ENCODE results near the gene WDR20. TPM values are rescaled to one million over a fixed set of nuclear protein-coding genes. Genes with fewer than 3 reads are reported as not detected.

The WDR20 gene
- total RNA-seq, 1 experiment from 2014 or later: 17.5 TPM

DNA sequence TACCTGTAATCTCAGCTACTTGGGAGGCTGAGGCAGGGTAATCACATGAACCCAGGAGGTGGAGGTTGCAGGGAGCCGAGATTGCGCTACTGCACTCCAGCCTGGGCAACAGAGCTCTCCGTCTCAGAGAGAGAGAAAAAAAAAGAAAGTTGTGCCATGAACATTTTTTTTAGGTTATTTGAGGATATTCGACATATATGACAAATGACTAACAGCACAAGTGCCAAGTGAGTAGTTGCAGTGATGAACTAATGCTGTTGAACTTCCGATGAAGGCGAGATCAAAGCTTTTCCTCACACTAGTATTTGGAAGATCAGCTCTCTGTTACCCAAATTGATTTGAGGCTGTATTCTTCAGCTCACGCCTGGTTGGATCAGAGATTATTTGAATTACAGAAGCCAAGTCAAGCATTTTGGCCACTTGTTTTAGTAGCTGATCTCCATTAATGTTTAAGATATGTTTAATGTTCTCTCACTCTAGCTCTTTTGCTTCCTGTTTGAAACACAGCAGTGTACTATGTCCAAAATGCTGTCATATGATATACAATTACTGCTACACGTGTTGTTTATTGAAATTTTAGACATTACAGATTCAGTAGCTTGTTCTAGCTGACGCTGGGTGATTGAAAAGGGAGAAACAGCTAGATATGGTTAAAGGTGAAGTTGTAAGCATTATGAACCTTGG is 43.4 kb downstream of the WDR20 start:
- in situ Hi-C loops (cut with HindIII; ENCODE audit: low pct_unique_long_range_greater_than_20kb, low sequenced_read_pairs): loop anchor here (5.0 kb wide), 1 partner anchor 86 kb away; no protein-coding TSS in a partner anchor
- DNase-seq (ENCODE audit: low read depth, low spot score): no peak

DNA sequence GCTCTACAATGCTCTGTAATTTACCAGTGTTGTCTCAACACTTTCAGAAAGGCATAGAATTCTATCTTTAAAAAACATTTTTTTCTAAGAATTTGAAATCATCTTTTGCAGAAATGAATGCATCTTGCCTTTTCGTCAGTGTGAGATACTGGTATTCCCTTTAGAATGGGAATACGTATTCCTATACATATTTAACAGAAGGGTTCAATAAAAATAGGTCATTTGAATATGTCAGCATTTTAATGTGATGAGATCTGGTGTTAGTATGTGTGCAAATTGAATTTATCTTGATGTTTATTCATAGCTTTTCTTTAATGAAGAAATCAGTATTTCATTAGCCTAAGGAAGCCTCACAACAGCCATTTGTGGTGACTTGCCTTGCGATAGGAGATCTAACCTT is 44.2 kb downstream of the WDR20 start:
- no peak for DNase-seq (ENCODE audit: low read depth, low spot score)
- in situ Hi-C loops (cut with HindIII; ENCODE audit: low pct_unique_long_range_greater_than_20kb, low sequenced_read_pairs): loop anchor here (5.0 kb wide), 1 partner anchor 87 kb away; no protein-coding TSS in a partner anchor

DNA sequence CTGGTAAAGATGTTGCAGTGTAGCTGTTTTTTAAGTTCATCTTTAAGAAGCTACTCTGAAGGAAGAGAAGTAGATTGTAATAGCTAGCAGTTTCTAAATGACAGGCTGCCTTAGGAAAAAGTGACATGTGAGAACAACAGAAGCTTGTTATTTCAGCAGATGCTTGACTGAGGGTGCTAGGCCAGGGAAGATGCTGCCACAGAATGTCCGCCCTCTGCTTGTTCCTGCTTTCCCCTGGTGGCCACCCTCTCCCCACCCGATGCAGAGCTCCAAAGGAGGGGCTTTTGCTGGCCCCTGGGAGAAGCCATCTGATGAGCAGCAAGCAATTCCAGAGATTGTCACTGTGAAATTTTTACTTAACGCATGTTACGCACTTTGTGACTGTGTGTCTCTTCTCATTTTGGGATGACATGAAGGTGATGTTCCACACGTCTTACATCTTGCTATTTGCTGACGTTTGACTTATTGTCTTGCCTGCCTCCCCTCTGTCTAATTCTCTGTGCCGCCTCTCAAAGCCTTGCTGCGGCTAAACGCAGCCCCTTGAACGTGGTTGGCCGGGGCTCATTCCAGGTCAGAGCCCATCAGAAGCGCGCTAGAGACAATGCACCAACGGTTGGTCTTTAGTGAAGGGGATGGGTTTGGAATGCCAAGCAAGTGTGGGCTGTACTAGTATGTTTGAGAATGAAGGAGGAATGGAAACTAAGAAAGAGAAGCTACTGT is 44.8 kb downstream of the WDR20 start:
- DNase-seq (ENCODE audit: low read depth, low spot score): no peak
- in situ Hi-C loops (cut with HindIII; ENCODE audit: low pct_unique_long_range_greater_than_20kb, low sequenced_read_pairs): loop anchor here (5.0 kb wide), 1 partner anchor 87 kb away; no protein-coding TSS in a partner anchor

DNA sequence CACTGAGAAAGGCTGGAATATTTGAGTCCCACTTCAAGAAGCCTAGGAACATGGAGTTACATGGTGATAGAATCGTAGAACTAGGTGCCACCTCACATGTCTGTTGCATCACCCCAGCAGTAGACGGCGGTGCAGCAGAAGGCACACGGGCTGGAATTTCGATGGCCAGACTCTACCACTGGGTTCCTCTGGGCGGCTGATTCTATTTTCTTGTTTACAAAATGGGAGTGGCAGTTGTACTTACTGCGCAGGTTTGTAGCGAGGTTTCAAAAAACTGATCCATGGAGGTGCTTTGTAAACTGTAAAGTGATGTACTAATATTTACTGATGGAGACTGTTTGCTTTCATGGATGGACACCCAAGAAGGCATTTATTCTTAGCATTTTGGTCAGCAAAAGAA is 45.7 kb downstream of the WDR20 start:
- in situ Hi-C loops (cut with HindIII; ENCODE audit: low pct_unique_long_range_greater_than_20kb, low sequenced_read_pairs): no loop called here
- no peak for DNase-seq (ENCODE audit: low read depth, low spot score)

DNA sequence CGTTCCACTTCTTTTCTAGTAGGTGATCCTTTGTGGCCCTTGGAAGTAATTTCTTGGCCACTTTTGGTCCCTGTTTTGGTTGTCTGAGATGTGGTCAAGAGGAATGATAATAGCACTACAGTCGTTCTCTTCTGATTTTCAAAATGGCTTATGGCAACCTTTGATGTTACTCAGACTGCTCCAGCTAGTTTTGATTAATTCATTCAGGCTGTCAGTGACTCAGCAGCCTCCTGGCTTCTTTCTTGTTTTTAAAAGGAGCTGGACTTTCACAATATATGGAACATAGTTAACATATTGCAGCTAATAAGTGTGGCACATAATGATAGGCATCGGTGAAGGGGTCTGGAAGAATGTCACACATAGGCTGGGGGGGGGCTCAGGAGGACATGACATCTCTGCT is 47.3 kb downstream of the WDR20 start:
- DNase-seq (ENCODE audit: low read depth, low spot score): peak; percentile 26
- in situ Hi-C loops (cut with HindIII; ENCODE audit: low pct_unique_long_range_greater_than_20kb, low sequenced_read_pairs): no loop called here

DNA sequence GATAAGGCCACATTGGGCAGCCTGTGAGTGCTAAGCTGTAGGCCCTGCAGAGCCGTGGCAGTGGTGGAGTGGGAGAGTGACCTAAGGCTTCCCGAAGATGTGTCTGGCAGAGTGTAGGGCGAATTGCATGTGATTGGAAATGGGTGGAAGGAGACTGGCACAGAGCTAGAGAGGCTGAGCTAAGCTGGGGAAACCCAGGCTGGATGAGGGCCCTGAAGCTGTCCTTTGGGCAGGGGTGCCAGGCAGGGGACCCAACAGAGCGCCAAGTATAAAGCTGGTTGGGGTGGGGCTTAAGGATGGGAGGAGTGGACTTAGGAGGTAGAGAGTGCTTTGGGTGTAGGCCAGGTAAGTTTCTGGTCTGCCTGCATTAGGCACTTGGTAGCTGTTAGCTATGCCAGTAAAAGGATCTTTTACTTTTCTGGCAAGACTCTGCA is 47.9 kb downstream of the WDR20 start:
- DNase-seq (ENCODE audit: low read depth, low spot score): no peak
- in situ Hi-C loops (cut with HindIII; ENCODE audit: low pct_unique_long_range_greater_than_20kb, low sequenced_read_pairs): no loop called here

DNA sequence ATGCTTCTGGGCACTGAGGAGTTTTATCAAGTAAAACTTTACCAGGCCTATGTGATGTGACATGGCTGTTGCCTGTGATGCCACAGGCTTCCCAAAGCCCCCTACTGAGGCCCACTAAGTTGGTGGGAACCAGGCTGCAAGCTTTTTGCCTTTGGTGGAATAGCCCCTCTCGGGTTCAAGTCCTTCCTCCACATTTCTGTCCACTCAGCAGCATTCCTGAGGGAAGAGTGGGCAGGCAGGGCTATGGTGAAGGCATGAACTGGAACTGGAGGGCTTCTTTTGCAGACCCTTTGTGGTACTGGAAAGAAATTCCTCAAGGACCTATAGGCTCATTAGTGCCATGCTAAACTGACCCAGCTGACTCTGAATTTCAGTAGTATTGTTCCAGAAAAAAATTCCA is 48.5 kb downstream of the WDR20 start:
- in situ Hi-C loops (cut with HindIII; ENCODE audit: low pct_unique_long_range_greater_than_20kb, low sequenced_read_pairs): no loop called here
- no peak for DNase-seq (ENCODE audit: low read depth, low spot score)

DNA sequence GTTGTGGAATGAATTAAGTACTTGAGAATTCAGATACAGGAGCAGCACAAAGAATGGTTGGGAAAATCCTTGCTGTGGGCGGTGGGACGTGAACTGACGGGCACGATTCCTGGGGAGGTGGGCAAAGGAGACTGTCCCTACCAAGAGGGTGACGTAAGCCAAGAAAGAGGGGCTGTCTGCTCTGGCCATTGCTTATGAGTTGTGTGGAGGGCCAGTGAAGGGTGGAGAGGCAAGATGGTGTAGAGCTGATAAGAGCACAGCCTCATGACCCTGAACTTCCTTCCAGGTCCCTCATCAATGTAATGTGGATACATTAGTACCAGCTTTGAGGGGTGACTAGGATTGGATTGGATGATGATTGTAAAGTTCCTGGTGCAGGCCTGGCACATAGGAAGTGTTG is 50.2 kb downstream of the WDR20 start:
- in situ Hi-C loops (cut with HindIII; ENCODE audit: low pct_unique_long_range_greater_than_20kb, low sequenced_read_pairs): no loop called here
- DNase-seq (ENCODE audit: low read depth, low spot score): no peak

DNA sequence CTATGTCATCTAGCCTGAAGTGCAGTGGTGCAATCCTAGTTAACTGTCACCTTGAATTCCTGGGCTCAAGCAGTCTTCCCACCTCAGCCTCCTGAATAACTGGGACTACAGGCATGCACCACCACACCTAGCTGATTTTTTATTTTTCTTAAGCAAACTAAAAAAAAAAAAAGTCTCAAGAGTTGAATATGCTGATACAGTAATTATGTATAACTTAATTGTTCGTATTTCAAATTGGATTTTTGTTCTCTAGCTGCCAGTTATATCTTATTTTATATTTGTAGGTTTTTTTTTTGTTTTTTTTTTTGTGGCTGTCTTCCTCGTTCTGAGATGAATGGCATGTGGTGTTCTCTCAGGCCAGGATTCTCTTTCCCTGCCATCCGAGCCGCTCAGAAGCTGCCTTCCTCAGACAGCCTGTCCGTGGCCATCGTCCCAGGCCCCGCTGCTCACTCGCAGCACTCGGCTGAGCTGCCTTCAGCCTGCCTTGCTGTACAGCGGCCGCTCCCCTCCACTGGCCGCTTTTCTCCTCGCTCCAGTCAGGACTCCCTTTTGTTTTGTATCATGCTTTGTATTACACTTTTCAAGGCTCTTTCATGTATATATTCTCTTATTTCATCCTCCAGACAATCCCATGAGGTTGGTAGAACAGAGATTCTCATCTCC is 53.3 kb downstream of the WDR20 start:
- DNase-seq (ENCODE audit: low read depth, low spot score): no peak
- in situ Hi-C loops (cut with HindIII; ENCODE audit: low pct_unique_long_range_greater_than_20kb, low sequenced_read_pairs): no loop called here

DNA sequence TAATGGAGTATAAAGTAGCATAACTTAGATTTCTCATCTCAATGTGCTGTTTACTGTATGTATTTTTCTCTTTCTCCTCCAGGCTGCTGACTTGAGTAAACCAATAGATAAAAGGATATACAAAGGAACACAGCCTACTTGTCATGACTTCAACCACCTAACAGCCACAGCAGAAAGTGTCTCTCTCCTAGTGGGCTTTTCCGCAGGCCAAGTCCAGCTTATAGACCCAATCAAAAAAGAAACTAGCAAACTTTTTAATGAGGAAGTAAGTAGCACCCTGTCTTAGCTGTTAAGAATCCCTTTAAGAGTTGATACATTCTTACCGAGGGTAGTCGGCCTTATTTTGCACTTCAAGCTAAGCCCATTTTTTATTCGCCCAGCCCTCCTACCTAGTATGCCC is 55.2 kb downstream of the WDR20 start:
- no peak for DNase-seq (ENCODE audit: low read depth, low spot score)
- in situ Hi-C loops (cut with HindIII; ENCODE audit: low pct_unique_long_range_greater_than_20kb, low sequenced_read_pairs): no loop called here

DNA sequence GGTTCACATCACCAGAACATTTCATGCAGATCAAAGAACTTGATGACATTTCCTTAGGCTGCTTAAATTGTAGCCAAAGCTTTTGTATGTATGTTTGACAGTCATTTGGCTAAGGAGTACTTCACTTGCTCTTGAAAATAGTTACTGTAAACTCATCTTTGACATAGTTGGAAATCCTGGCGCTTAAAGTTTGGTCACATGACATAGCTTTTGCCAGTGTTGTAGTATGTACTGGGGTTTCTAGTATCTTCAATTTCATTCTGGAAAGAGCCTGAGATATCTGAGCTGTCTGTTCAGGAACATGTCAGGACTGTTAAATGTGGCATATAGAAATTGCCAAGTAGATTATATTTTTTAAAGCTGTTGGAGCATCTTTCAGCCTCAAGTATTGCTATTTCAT is 55.7 kb downstream of the WDR20 start:
- in situ Hi-C loops (cut with HindIII; ENCODE audit: low pct_unique_long_range_greater_than_20kb, low sequenced_read_pairs): no loop called here
- DNase-seq (ENCODE audit: low read depth, low spot score): no peak

DNA sequence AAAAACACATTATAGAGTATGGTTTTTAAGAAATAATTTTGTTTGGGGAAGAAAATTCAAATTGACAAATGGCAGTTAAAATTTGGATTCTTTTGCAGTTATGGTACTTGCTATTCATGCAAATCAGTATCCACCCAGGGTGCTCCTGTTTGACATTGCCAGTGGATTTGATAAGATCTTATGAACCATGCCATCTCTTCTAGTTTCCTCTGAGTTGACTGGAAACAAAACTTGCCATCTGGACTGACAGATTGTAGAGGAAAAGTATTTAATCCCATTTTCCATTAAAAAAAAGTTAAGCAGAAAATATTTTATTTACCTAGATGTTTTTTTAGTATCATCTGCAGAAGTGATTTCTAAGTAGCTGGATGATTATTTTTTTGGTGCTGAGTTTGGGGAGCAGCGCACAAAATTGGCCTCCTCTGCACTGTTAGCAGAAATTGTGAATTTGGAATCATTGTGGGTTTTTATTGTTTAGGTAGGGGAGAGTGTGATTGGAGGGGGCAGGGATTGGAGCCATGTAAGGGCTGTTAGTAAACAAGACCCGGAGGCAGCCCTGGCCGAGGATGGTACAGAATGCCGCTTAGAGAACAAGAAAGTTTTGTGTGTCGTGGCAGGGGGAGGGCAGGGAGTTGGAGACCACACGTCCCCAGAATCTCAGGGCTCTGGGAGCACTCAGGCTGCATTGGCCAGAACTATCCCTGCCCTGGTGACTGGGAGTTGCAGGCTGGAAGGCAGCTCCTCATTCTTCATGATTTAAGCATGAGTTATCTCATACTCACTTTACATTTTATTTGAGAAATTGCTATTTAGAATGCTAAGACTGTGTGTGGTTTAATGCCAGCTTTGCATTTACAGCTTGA is 56.6 kb downstream of the WDR20 start:
- in situ Hi-C loops (cut with HindIII; ENCODE audit: low pct_unique_long_range_greater_than_20kb, low sequenced_read_pairs): no loop called here
- DNase-seq (ENCODE audit: low read depth, low spot score): peak; percentile 32

DNA sequence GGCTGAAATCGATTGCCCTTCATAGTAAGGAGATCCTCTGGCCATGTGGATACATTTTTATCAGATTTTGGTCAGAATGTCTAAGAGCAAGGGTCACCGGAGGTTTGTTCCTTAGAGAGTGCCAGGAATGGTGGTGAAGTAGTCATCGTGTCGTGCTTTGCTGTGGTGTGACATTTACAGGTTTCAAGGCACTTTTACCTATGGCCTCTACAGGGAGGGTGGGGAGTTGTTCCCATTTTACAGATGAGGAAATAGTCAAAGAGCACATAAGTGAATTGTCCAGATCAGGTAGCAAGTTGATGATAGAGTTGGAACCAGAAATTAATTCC is 57.2 kb downstream of the WDR20 start:
- in situ Hi-C loops (cut with HindIII; ENCODE audit: low pct_unique_long_range_greater_than_20kb, low sequenced_read_pairs): no loop called here
- no peak for DNase-seq (ENCODE audit: low read depth, low spot score)

DNA sequence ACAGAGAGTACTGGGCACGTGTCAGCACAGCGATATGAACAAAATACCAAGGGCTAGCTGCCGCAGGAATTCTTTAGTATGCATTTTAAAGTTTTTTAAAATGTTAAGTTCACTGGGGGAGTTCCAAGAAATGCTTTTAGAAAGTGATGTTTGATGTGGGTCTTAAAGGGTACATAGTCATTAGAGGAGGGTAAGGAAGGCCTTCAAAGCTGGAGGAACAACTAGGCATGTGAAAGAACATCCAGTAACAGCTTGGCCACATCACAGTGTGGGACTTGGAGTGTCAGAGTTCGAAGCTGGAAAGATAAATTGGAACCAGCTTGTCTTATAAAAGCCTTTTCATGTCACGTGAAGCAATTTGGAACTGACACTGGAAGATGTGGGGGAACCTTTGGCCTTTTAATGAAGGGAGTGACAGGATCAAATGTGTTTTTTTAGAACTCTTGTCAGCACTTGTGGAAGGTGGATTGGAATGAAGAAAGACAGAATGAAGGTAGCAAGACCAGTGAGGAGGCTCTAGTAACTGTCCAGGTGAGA is 57.7 kb downstream of the WDR20 start:
- in situ Hi-C loops (cut with HindIII; ENCODE audit: low pct_unique_long_range_greater_than_20kb, low sequenced_read_pairs): no loop called here
- no peak for DNase-seq (ENCODE audit: low read depth, low spot score)

DNA sequence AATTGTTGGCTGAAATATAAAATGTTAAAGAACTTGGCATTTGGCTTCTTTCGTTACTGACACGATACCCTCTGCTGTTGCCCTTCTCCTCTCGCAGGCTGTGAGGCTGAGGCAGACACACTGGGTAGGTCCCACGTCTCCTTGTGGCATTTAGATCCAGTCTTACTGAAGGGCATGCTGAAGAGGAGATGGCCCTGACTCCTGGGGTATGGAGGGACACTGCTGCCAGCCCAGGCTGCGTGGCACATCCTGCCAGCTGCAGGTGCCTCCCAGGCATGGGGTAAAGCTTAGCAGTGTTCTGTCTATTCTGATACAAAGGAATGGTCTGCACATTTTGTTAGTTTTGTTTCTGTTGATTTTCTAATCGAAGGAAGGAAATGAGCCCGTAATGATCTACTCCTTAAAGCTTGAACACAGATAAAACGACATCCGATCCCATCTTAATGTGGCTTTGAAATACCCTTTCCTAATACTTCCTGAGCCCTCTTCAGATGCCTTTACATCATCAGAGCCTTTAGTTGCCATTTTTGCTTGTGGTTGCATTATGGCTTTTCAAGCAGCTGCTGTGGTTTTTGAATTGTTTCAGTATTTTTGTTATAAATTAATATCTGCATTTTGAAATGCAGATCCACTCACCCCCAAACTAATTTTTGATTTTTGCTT is 61.1 kb downstream of the WDR20 start:
- DNase-seq (ENCODE audit: low read depth, low spot score): no peak
- in situ Hi-C loops (cut with HindIII; ENCODE audit: low pct_unique_long_range_greater_than_20kb, low sequenced_read_pairs): no loop called here

DNA sequence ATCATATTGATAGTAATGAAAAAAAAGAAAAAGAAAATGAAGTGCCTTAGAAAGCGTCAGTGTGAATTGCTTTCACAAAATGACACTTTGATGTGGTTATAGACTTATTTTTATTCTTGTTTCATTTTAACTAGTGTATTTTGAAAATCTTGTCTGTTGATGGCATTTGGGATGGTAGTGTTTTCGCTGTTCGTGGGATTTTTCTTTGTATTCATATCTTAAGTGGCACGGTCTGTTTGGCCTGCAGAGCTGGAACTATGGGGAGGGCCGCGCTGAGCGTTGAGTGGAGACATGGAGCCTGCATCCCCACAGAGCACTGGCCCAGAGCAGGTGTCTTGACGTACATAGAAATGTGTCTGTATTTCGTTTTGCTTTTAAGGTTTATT is 61.6 kb downstream of the WDR20 start:
- in situ Hi-C loops (cut with HindIII; ENCODE audit: low pct_unique_long_range_greater_than_20kb, low sequenced_read_pairs): no loop called here
- DNase-seq (ENCODE audit: low read depth, low spot score): no peak

DNA sequence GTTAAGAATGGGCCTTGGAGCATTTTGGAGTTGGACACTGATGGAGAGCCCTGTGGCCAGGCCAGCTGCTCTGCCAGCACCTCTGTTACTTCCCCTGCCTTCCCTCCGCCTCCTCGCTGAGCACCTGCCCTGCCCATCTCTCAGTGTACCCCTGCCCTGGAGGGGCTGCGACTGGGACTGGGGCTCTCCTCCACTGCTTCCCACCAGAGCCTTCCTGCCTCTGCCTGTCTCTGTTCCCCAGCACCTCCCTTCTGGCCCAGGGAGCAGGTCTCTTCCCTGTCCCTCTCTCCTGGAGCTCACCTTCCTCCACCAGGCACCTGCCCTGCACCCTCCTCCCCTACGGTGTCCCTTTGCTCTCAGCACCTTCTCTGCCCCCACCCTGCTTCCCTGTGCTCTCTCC is 62.1 kb downstream of the WDR20 start:
- no peak for DNase-seq (ENCODE audit: low read depth, low spot score)
- in situ Hi-C loops (cut with HindIII; ENCODE audit: low pct_unique_long_range_greater_than_20kb, low sequenced_read_pairs): no loop called here
